ENCODE data around the gene AARS2.

DNA sequence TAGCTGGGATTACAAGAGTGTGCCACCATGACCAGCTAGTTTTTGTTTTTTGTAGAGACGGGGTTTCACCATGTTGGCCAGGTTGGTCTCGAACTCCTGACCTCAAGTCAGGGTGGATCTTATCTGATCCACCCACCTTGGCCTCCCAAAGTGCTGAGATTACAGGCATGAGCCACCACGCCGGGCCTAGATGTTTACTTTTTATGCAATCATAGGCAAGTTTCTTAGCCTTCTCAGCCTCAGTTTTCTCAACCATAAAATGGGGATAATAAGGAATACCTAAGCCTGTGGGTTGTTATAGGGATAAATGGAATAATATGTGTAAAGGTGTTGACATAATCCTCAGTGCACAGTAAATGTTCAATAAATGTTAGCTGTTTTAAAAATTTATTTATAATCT is 39.1 kb upstream of the AARS2 start:
- TF ChIP-seq HDAC2 (IDR thresholded peaks at IDR 0.05), result no peak
- TF ChIP-seq, protein P1, sequence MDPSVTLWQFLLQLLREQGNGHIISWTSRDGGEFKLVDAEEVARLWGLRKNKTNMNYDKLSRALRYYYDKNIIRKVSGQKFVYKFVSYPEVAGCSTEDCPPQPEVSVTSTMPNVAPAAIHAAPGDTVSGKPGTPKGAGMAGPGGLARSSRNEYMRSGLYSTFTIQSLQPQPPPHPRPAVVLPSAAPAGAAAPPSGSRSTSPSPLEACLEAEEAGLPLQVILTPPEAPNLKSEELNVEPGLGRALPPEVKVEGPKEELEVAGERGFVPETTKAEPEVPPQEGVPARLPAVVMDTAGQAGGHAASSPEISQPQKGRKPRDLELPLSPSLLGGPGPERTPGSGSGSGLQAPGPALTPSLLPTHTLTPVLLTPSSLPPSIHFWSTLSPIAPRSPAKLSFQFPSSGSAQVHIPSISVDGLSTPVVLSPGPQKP (IDR thresholded peaks at IDR 0.05; ENCODE audit: low read depth, low read length), result no peak
- TF ChIP-seq ZSCAN29 (IDR thresholded peaks at IDR 0.05), result no peak
- TF ChIP-seq, protein P2, sequence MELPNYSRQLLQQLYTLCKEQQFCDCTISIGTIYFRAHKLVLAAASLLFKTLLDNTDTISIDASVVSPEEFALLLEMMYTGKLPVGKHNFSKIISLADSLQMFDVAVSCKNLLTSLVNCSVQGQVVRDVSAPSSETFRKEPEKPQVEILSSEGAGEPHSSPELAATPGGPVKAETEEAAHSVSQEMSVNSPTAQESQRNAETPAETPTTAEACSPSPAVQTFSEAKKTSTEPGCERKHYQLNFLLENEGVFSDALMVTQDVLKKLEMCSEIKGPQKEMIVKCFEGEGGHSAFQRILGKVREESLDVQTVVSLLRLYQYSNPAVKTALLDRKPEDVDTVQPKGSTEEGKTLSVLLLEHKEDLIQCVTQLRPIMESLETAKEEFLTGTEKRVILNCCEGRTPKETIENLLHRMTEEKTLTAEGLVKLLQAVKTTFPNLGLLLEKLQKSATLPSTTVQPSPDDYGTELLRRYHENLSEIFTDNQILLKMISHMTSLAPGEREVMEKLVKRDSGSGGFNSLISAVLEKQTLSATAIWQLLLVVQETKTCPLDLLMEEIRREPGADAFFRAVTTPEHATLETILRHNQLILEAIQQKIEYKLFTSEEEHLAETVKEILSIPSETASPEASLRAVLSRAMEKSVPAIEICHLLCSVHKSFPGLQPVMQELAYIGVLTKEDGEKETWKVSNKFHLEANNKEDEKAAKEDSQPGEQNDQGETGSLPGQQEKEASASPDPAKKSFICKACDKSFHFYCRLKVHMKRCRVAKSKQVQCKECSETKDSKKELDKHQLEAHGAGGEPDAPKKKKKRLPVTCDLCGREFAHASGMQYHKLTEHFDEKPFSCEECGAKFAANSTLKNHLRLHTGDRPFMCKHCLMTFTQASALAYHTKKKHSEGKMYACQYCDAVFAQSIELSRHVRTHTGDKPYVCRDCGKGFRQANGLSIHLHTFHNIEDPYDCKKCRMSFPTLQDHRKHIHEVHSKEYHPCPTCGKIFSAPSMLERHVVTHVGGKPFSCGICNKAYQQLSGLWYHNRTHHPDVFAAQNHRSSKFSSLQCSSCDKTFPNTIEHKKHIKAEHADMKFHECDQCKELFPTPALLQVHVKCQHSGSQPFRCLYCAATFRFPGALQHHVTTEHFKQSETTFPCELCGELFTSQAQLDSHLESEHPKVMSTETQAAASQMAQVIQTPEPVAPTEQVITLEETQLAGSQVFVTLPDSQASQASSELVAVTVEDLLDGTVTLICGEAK (IDR thresholded peaks at IDR 0.05; ENCODE audit: borderline replicate concordance), result no peak
- no peak for TF ChIP-seq NR2C2 (IDR thresholded peaks at IDR 0.05; ENCODE audit: borderline replicate concordance, control insufficient read depth, insufficient read length, low read depth)
- no peak for TF ChIP-seq SUPT20H (IDR thresholded peaks at IDR 0.05; ENCODE audit: borderline replicate concordance, control insufficient read depth, low read depth, low read length)
- TF ChIP-seq EZH2 (IDR thresholded peaks at IDR 0.05; ENCODE audit: borderline replicate concordance, control insufficient read depth, low read depth, low read length), result no peak
- no peak for TF ChIP-seq MYC (IDR thresholded peaks at IDR 0.05; ENCODE audit: insufficient read depth, insufficient read length, insufficient replicate concordance, low read length, severe bottlenecking)
- TF ChIP-seq POLR2A (IDR thresholded peaks at IDR 0.05; ENCODE audit: low read depth, low read length), result no peak
- TF ChIP-seq, protein P3, sequence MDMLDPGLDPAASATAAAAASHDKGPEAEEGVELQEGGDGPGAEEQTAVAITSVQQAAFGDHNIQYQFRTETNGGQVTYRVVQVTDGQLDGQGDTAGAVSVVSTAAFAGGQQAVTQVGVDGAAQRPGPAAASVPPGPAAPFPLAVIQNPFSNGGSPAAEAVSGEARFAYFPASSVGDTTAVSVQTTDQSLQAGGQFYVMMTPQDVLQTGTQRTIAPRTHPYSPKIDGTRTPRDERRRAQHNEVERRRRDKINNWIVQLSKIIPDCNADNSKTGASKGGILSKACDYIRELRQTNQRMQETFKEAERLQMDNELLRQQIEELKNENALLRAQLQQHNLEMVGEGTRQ (IDR thresholded peaks at IDR 0.05; ENCODE audit: borderline replicate concordance, low read depth, low read length), result no peak
- TF ChIP-seq, protein P4, sequence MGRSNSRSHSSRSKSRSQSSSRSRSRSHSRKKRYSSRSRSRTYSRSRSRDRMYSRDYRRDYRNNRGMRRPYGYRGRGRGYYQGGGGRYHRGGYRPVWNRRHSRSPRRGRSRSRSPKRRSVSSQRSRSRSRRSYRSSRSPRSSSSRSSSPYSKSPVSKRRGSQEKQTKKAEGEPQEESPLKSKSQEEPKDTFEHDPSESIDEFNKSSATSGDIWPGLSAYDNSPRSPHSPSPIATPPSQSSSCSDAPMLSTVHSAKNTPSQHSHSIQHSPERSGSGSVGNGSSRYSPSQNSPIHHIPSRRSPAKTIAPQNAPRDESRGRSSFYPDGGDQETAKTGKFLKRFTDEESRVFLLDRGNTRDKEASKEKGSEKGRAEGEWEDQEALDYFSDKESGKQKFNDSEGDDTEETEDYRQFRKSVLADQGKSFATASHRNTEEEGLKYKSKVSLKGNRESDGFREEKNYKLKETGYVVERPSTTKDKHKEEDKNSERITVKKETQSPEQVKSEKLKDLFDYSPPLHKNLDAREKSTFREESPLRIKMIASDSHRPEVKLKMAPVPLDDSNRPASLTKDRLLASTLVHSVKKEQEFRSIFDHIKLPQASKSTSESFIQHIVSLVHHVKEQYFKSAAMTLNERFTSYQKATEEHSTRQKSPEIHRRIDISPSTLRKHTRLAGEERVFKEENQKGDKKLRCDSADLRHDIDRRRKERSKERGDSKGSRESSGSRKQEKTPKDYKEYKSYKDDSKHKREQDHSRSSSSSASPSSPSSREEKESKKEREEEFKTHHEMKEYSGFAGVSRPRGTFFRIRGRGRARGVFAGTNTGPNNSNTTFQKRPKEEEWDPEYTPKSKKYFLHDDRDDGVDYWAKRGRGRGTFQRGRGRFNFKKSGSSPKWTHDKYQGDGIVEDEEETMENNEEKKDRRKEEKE (IDR thresholded peaks at IDR 0.05), result no peak
